Lung (tissue), 12 donors: ENCODE data around the gene CTNNBIP1. TPM values are rescaled to one million over a fixed set of nuclear protein-coding genes. Genes with fewer than 3 reads are reported as not detected.

ENCODE experiments used
- ATAC-seq: fragments of 200-7000 bp; cut with Tn5 transposase; one replicate; pipeline ENCODE4 v1.9.1; 2020; ENCODE audit warnings: moderate number of reproducible peaks; ENCODE audit not compliant: insufficient read depth, low FRiP score
- DNase-seq, 3 donors: peaks; one replicate each; pipeline ENCODE4 v3.0.0-alpha.2; 2013 to 2017
- H3K27ac ChIP-seq, 2 donors: one replicate each; pipeline ENCODE4 v1.5.1; 2013; ENCODE audit warnings: mild to moderate bottlenecking in 2 of 2, moderate library complexity in 2 of 2, control low read depth in 1 of 2, inconsistent platforms in 1 of 2, low read depth in 1 of 2, low read length in 1 of 2
- H3K27me3 ChIP-seq, 3 donors: one replicate each; pipeline ENCODE4 v1.5.1; 2013; ENCODE audit warnings: low read length in 2 of 3; ENCODE audit not compliant: control insufficient read depth in 3 of 3, insufficient read depth in 3 of 3
- H3K36me3 ChIP-seq, 4 donors: one replicate each; pipeline ENCODE4 v1.5.1; 2013; ENCODE audit warnings: low read length in 4 of 4, mild to moderate bottlenecking in 1 of 4, moderate library complexity in 1 of 4; ENCODE audit not compliant: control insufficient read depth in 4 of 4, insufficient read depth in 4 of 4
- H3K4me1 ChIP-seq, 5 donors: one replicate each; pipeline ENCODE4 v1.5.1; 2013; ENCODE audit warnings: low read length in 5 of 5, mild to moderate bottlenecking in 2 of 5, moderate library complexity in 1 of 5; ENCODE audit not compliant: control insufficient read depth in 5 of 5, insufficient read depth in 5 of 5
- H3K4me3 ChIP-seq: one replicate; pipeline ENCODE4 v1.5.1; 2013; ENCODE audit warnings: mild to moderate bottlenecking, control low read depth, moderate library complexity
- H3K9ac ChIP-seq, 2 donors: one replicate each; pipeline ENCODE4 v1.5.1; 2013; ENCODE audit warnings: low read length in 2 of 2, control low read depth in 1 of 2; ENCODE audit not compliant: insufficient read depth in 1 of 2
- H3K9me3 ChIP-seq, 4 donors: one replicate each; pipeline ENCODE4 v1.5.1; 2013; ENCODE audit warnings: low read length in 3 of 4, mild to moderate bottlenecking in 1 of 4, moderate library complexity in 1 of 4; ENCODE audit not compliant: control insufficient read depth in 4 of 4, insufficient read depth in 3 of 4
- WGBS, 2 donors: extraction: QIAGEN DNeasy Blood & Tissue Kit; methylation state at CpG; one replicate each; pipeline ENCODE4 v1.1.7; 2013; 5-methylcytosine and 5-hydroxymethylcytosine counted together
- polyA plus RNA-seq, 2 donors: library from polyadenylated mRNA; stranded (reverse); fragments of 200-250 nt; gene quantifications; one replicate each; pipeline ENCODE4 v1.2.1, GENCODE V29; 2013
- total RNA-seq, 2 donors: library from RNA; depleted of rRNA in 1 of 2; stranded (reverse); fragments of >200 nt in 1 of 2; gene quantifications; one replicate each; pipeline ENCODE4 v1.2.1, GENCODE V29; 2014 to 2021
- TF ChIP-seq, protein P1 (sequence below): IDR thresholded peaks from 2 replicates; pipeline ENCODE4 v1.5.1; 2012; ENCODE audit warnings: mild to moderate bottlenecking; ENCODE audit errors: control extremely low read depth, extremely low read depth
- donor health status: control.
- donor health status: control.
- donor health status: Bipolar disorder and iron deficiency.
- donor health status: healthy.
- donor health status: DM: yes; HTN: yes; CAD: no.

Gene CTNNBIP1
- total and polyA plus RNA-seq, 4 donors = 31.2 to 57.1 (median 32.2) TPM

GRCh38 chr1:9844106-9844505 lies 66.0 kb downstream of the CTNNBIP1 start:
- H3K27me3 ChIP-seq = no peaks in the 10 kb centered on the region
- 56 to 72% methylated on average over 12 of the region's 12 CpGs for WGBS, 2 donors
- H3K9ac ChIP-seq = no peak overlapping the region
- no peak overlapping the region for H3K4me3 ChIP-seq
- H3K9me3 ChIP-seq = no peaks in the 10 kb centered on the region
- ATAC-seq (no peak), DNase-seq (no peak)
- H3K4me1 ChIP-seq = peaks cover 0 to 19% (median 4%) of the 10 kb centered on the region in 5 donors
- TF ChIP-seq, protein P1, sequence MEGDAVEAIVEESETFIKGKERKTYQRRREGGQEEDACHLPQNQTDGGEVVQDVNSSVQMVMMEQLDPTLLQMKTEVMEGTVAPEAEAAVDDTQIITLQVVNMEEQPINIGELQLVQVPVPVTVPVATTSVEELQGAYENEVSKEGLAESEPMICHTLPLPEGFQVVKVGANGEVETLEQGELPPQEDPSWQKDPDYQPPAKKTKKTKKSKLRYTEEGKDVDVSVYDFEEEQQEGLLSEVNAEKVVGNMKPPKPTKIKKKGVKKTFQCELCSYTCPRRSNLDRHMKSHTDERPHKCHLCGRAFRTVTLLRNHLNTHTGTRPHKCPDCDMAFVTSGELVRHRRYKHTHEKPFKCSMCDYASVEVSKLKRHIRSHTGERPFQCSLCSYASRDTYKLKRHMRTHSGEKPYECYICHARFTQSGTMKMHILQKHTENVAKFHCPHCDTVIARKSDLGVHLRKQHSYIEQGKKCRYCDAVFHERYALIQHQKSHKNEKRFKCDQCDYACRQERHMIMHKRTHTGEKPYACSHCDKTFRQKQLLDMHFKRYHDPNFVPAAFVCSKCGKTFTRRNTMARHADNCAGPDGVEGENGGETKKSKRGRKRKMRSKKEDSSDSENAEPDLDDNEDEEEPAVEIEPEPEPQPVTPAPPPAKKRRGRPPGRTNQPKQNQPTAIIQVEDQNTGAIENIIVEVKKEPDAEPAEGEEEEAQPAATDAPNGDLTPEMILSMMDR = no peak
- H3K36me3 ChIP-seq = no peaks in the 10 kb centered on the region
- no peak overlapping the region for H3K27ac ChIP-seq

DNA sequence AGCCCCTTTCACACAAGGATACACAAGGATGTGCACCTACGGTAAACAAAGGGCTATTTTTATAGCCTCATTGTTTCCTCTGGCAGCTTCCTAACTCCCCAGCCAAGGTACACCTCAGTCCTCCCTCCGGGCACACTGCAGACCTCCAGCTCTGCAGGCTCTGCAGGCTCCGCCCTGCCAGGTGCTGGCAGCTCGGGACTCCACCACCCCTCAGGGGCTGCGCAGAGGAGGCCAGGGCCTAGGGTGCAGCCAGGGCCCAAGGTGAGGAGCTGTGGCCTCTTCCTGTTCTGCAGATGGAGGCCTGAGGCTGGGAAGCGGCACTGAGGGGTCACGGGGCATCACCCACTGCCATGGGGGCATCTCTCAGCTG lies 66.5 kb downstream of the CTNNBIP1 start:
- no peak for ATAC-seq
- H3K27me3 ChIP-seq = no peaks in the 10 kb centered on the region
- DNase-seq = no peak
- no peak overlapping the region for H3K4me3 ChIP-seq
- H3K4me1 ChIP-seq = peaks cover 0 to 19% (median 4%) of the 10 kb centered on the region in 5 donors
- no peaks in the 10 kb centered on the region for H3K9me3 ChIP-seq
- no peaks in the 10 kb centered on the region for H3K36me3 ChIP-seq
- no peak overlapping the region for H3K9ac ChIP-seq
- 81% methylated on average over 7 of the region's 7 CpGs for WGBS, 2 donors
- H3K27ac ChIP-seq = no peak overlapping the region
- TF ChIP-seq, protein P1 = no peak

DNA sequence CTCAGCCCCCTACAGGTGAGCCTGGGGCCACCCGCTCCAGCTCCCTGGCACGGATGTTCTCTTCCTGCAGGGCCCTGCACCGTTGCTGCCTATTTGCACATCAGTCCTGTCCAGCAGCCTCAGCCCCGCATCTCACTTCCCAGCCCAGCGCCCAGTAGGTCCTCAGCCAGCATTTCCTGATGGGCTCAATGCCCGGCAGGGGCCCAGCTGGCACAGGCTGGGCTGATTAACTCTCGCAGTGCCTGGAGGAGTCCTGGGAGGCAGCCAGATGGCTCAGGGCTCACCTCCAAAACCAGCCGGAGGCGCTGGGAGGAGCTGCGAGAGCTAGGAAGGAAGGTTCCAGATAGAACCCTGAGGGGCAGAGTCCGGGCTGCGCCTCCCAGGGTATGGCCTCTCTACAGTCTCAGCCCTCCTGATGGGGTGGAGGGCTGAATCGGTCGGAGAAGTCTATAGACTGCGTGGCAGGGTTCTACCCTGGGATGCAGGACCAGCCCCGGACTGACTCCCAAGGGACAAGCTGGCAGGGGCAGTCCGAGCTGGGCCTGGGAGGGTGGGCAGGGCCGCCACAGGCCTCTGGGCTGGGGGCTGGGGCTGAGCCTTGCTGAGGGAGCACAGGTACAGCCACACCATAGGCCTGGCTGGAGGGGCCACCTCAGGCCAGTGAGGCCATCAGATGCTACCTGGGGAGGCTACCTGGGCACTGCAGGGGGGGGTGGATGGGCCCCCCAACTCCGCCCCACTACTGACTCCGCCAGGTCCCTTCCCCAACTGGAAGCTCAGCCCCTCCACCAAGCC lies 67.1 kb downstream of the CTNNBIP1 start:
- H3K9me3 ChIP-seq = no peaks in the 10 kb centered on the region
- H3K9ac ChIP-seq = no peak overlapping the region
- 70 to 80% methylated on average over 20 of the region's 20 CpGs for WGBS, 2 donors
- ATAC-seq (no peak), DNase-seq (peak in 2 of 3 donors; percentile 28 to 47)
- TF ChIP-seq, protein P1 = no peak
- H3K27me3 ChIP-seq = no peaks in the 10 kb centered on the region
- H3K4me3 ChIP-seq = no peak overlapping the region
- H3K36me3 ChIP-seq = no peaks in the 10 kb centered on the region
- peaks cover 0 to 19% (median 4%) of the 10 kb centered on the region in 5 donors for H3K4me1 ChIP-seq
- H3K27ac ChIP-seq = no peak overlapping the region
